ENCODE data around the gene CYGB.
"Not testable (repeated sequence)": the region's sequence is repeated elsewhere in the genome, so short reads cannot be mapped to it uniquely, and the experiment has no call there.

CYGB gene

GRCh38 chr17:76523084-76524037, 14.1 kb downstream of the CYGB start:
- DNase-seq (ENCODE audit: low read depth): peak; percentile 72

DNA sequence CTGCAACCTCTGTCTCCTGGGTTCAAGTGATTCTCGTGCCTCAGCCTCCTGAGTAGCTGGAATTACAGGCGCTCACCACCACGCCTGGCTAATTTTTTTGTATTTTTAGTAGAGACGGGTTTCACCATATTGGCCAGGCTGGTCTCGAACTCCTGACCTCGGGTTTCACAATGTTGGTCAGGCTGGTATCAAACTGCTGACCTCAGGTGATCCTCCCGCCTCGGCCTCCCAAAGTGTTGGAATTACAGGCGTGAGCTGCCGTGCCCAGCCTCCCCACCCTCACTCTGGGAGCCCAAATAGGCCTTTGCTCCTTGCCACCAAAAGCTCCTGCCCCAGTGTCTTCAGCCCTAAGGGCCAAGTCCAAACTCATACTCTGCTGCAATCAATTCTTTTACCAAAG, 15.8 kb downstream of the CYGB start:
- not testable (repeated sequence) for DNase-seq (ENCODE audit: low read depth)

- no peak for DNase-seq (ENCODE audit: low read depth)
These were observed 16.2 kb downstream of the CYGB start for GRCh38 chr17:76521262-76521661.

DNA sequence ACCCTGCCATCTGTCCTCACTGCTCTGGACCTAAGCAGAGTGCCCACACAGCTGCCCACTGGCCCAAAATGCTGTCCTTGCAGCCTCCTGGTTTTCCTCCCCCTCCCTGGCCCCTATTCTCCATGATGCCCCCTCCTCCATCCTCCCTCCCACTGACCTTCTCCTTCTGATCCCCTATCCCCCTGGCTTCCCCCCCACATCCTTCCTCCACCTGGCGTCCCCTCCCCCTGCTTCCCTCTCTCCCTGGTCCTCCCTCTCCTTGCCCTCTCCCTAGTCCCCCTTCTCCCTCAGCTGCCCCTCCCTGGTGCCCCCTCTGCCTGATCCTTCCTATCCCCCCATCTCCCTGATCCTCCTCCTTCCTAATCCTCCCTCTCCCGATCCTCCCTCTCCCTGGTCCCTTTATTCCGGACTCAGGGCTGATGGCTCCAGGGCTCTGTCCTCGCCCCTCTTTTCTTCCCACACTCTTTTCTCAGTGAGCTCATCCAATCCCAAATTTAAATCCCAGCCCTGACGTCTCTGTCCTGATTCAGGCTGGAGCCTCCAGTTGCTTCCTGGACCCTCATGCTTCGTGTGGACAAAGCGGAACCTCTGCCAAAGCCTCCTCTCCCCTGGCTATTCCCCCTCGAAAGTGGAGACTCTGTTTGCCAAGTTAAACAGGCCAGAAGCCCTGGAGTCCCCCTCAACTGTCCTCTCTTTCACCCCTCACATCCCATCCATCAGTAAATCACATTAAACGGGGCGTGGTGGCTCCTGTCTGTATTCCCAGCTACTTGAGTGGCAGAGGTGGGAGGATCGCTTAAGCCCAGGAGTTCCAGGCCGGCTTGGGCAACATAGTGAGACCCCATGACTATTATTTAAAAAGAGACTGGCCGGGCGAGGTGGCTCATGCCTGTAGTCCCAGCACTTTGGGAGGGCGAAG, 18.2 kb downstream of the CYGB start:
- no peak for DNase-seq (ENCODE audit: low read depth)

GRCh38 chr17:76517638-76518038, 19.9 kb downstream of the CYGB start:
- DNase-seq (ENCODE audit: low read depth): no peak

DNA sequence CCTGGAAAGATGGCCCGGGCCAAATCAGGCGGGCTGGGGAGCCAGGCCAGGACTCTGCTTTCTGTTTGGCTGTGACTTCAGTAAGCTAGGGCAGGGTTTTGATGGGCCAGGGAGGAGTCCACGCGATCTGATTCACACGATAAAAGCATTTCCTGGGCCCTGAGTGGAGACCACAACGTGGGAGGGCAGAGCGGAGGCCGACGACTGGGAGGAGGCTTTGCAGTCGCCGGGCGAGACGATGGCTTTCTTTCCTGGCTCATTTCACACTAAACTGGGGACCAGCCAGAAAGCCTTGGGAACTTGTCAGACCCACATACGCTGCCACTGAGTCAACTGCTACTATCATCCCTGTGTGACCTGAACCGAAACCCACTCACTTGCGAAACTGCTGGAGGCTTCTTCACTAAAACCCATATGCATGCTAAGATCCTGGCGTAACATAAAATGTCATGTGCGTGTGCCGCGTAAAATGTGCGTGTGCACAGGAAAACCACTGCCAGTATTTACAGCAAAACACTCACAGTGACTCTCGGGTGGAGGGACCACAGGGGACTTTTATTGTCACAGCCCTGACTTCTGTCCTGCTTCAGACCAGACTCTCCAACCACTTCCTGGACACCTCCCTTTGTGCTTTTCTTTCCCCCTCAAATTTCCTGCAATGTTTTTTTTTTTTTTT, 22.1 kb downstream of the CYGB start:
- peak; percentile 64 for DNase-seq (ENCODE audit: low read depth)

DNA sequence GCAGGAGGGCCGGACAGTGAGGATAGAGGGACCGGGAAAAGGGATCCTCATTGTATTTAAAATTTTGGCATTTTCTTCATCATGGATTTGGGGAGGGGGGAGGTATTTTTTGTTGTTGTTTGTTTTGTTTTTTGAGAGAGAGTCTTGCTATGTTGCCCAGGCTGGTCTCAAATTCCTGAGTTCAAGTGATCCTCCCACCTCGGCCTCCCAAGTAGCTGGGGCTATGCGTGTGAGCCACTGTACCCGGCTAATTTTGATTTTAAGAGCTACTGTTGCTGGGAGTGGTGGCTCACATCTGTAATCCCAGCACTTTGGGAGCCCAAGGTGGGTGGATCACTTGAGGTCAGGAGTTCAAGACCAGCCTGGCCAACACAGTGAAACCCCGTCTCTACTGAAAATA, 23.2 kb downstream of the CYGB start:
- not testable (repeated sequence) for DNase-seq (ENCODE audit: low read depth)

- no peak for DNase-seq (ENCODE audit: low read depth)
These were observed 24.2 kb downstream of the CYGB start for GRCh38 chr17:76513306-76513692.

DNA sequence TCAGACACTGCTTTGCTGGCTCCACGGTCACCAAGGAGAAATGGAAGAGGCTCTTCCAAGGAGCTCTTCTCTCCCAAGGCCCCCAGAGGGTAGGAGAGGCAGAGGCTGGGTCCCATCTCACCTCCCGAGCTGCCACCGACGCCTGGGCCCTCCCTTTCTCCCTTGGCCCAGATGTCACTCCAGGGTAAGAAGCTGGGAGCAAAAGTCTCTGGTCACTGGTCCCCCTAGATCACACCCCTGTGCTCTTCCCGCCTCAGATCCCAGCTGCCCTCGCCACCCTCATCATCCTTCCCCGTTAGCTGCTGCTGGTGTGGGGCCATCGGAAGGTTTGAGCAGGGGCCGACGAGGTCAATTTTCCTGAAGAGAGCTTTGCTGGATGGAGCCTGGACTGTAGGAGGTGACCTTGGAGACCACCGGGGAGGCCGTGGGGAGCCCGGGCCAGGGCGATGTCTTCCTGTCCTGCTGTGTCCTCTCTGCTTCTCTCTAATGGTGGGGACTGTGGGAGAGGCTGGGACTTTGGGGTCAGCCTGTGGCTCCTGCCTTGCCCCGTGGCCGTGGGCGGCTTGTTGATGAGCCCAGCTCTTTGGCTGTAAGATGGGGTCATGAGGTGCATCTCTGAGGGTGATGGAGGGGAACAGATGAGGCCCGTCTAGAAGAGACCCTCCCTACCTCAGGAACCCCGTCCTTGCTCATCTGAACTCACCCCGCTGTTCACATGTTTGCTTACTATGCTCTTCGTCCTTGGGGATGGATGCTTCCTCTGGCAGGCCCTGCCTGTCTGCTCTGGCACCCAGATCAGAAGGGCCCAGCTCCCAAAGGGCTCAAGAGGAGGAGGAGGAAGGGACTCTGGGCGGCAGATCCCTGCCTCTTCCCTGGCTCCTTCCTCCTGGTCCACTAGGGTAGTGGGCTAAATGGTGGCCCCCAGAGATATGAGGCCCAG, 24.9 kb downstream of the CYGB start:
- DNase-seq (ENCODE audit: low read depth): no peak

GRCh38 chr17:76511668-76512365, 25.7 kb downstream of the CYGB start:
- no peak for DNase-seq (ENCODE audit: low read depth)

GRCh38 chr17:76510831-76511244, 26.7 kb downstream of the CYGB start:
- DNase-seq (ENCODE audit: low read depth): no peak

- DNase-seq (ENCODE audit: low read depth): not testable (repeated sequence)
These were observed 28.9 kb downstream of the CYGB start for GRCh38 chr17:76508472-76509063.

DNA sequence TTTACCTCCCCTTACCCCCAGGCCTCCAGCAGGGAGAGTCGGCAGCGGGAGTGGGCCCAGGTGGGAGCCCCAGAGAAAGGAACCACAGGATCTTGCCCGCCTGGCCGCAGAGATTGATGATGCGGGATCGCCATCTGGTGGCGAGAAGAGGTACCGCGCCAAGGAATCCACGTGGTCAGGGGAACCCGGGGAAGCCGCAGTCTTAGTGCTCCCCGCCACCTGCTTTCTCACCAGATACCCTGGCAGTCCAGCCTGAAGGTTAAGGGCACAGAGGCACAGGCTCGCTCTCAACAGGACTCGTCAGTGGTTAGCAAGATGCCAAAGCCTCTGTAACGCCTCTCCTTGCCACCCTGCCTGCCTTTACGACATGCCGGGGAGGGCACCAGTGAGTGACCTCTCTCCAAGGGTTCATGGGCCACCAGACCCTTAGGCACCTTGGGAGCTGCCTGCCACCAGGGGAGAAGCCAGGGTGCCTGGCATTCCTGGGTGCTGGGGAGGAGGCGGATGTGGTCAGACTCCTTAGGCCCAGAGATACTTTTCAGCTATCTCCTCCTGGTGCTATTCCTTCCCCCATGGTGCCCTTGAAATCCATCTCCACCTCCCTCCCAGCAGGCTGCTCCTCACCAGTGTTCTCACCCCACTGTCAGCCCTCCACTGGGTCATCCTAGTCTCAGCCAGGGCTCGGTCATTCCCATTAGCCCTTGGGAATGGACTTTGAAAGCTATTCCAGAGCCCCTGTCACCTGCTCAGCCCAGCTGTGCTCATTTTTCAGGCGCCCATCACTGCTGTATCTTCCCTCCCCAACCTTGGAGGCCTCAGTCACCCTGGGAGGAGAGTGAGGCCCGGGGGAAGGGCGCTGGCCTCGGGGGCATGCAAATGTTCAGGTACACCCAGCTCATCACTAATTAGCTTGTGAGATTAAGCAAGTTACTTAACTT, 30.8 kb downstream of the CYGB start:
- DNase-seq (ENCODE audit: low read depth): peak; percentile 84

DNA sequence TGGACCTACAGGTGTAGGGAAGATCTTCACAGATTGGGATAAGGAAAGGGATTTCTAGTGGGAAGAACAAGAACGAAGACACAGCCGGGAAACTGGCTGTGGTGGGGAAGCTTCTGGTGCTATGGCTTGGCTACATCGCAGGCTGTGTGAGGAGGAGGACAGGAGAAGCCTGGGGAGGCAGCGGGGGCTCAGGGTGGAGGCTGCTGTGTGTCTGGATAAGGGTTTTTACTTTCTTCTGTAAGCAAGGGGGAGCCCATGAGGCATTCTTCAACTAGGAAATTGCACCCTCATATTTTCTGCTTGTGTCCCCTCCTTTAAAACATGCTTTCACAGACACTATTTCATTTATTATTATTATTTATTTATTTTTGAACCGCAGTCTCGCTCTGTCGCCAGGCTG, 33.4 kb downstream of the CYGB start:
- DNase-seq (ENCODE audit: low read depth): no peak

GRCh38 chr17:76502341-76503211, 34.9 kb downstream of the CYGB start:
- DNase-seq (ENCODE audit: low read depth): no peak

GRCh38 chr17:76501827-76502307, 35.6 kb downstream of the CYGB start:
- DNase-seq (ENCODE audit: low read depth): no peak

DNA sequence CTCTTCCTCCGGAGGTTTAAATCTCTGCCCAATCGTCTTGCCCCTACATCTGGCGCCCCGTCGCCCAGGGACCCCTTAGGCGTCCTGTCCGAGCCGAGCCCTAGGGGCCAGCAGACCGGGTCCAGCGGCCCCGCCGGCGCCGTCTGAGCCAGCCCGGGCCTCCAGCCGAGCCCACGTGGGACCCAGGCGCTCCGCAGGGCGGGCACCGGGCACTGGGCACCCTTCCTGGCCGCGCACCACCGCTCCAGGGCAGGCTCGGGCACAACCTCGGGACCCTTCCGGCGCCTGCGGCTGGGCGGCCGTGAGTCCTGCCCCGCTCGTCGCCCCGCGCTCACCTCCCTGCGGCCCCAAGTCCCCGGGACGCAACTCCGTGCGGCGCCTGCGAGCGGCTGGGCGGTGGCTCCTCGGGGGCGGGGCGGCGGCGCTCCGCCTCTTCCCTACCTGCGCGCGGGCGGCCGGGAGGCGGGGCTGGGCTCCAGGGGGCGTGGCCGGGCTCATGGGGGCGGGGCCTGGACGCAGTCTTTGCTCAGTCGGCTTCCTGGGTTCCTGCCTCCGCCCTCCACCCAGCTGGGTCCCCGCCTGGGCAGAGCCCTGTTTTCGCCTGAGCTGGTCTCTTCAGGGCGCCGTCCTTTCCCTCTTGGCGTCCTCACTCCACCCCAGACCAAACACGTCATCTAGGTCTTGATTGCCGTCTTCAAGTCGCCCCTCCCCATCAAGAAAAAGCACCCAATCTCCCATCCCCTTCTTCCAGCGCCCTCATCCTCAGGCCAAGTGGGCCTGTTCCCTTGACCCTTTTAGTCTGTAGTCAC, 36.3 kb downstream of the CYGB start, which contains the start of gene RHBDF2:
RHBDF2 (minus strand) TSS at position 406 of the 809 bp plus-strand sequence. CDS start 19,899 bp downstream, outside the sequence.
- peak; percentile 93 for DNase-seq (ENCODE audit: low read depth)

Measured in stimulated activated CD8-positive, alpha-beta memory T cell treated with anti-CD3 and anti-CD28 coated beads, Interleukin-12 subunit alpha, Interleukin-12 subunit beta, amount 100 ng/mL, for 1 hour (primary cell).